GOT3 (cell line): ENCODE data around the gene DRD2.

Experiments
- DNase-seq: peaks from one replicate; lab custom pipeline; 2025; ENCODE audit warnings: mixed read lengths; lab: John Stamatoyannopoulos, UW

Gene DRD2

GRCh38 chr11:113369411-113369810 is 105.8 kb downstream of the DRD2 start:
- DNase-seq, result no peak

GRCh38 chr11:113365895-113366294 is 109.3 kb downstream of the DRD2 start:
- no peak for DNase-seq

GRCh38 chr11:113363996-113364641 is 111.1 kb downstream of the DRD2 start:
- no peak for DNase-seq

GRCh38 chr11:113363406-113363805 is 111.8 kb downstream of the DRD2 start:
- no peak for DNase-seq
